Activated T-cell treated with anti-CD3 and anti-CD28 coated beads for 4 hours (primary cell): ENCODE measurements around the gene IFNG-AS1.

Source experiments
- DNase-seq: peaks from one replicate; pipeline ENCODE4 v3.0.0-alpha.2; 2020

Gene IFNG-AS1

DNA sequence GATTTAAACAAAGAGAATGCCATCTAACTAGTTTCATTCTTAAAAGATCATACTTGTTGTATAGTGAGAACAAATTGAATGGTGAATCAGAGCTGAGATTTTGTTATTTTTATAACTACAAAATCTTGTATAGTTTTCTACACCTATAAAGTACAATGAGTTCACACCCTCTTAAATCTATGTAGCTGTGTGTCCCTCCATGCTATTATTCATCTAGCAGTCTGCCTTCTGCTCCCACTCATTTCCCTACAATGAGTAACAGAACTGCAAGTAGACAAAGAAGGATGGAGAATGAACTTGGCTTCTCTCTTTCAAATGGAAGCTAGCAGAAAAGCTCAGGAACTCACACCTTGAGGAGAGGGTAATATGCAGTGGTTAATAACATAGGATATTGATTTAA lies 7.1 kb downstream of the IFNG-AS1 start:
- no peak for DNase-seq

DNA sequence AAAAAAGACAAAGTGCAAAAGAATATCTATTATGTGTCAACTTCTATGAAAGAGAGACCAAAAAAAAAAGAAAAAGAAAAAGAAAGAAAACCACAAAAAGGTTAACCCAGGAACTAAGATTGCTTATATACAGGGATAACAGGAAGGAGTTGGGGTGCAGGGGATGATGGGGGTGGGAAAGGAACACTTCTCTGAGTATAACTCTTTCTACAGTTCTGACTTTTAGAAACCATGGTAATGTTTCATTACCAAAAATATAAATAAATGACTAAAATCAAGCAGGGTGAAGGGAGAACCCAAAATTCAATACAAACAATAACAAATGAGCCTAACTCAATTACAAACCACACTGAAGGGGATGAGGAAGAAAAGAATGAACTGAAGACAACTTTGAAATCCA lies 9.1 kb downstream of the IFNG-AS1 start:
- no peak for DNase-seq

DNA sequence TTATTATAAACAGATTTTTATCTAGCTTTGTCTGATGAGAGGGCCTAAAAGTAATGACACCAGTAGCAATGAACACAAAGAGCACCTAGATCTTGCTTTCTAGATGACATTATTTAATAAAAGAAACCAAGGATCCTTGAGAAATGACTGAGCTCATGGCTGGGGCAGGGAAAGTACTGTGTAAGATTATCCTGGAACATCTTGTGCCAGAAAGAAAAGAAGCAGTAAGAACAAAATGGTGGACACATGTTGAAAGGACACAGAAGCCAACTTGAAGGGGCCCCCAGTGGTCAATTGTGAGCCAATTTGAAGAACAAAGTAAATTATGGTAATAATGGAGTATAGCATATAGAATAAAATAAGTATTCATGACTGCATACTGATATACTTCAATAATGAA lies 10.0 kb downstream of the IFNG-AS1 start:
- no peak for DNase-seq

DNA sequence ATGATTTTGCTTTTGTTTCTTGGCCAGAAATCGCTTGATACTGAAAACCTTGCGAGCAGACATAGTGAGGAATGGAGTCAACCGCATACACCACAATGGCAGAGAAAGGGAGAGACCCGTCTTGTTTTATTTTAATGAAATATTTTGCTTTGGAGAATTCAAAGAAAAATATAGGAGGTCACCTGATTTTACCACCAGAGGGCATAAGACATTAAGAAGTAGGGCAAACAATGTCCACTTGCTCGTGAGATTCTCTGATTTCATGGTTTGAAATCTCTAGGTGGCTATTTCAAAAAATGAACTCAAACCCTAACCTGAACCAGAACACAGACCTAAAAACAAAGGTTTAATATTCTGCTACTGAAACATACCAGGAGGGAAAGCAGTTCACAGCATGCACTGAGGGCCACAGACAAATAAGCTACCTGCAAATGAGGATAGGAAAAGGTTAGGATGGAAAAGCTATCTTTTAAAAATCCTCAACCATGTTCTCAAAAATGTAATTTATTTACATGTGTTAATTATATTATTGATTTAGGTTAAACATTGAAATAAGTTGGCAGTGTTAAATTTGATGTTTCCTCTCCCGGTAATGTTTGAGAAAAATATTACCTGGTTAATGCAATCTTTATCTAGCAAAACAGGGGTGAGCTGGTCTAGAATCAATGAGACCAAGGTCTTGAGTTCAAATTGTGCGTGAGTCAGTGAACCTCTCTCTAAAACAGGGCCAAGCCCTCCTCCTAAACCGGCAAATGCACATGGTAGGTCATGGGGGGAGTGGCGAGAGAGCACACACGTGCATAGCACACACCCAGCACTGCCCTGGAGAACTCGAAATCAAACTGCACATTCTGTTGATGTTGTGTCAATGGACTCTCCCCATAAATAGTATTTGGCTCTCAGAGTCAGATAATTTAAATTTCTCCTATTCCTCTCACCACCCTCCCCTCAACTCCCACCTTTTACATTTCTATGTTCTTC lies 12.5 kb downstream of the IFNG-AS1 start:
- DNase-seq: no peak

DNA sequence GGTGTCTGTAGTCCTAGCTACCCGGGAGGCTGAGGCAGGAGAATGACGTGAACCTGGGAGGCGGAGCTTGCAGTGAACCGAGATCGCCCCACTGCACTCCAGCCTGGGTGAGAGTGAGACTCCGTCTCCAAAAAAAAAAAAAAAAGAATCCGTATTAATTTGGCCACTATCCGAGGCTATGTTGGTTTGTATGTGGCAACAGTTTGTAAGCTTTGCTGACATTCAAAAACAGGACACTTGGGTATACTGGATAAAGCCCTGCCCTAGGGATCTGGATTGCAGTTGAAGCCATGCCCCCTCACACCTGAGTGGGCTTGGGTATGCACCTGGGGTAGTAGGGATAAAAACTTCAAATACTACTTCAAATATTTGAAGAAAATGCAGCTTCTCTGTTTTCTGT lies 14.5 kb downstream of the IFNG-AS1 start:
- DNase-seq: no peak

DNA sequence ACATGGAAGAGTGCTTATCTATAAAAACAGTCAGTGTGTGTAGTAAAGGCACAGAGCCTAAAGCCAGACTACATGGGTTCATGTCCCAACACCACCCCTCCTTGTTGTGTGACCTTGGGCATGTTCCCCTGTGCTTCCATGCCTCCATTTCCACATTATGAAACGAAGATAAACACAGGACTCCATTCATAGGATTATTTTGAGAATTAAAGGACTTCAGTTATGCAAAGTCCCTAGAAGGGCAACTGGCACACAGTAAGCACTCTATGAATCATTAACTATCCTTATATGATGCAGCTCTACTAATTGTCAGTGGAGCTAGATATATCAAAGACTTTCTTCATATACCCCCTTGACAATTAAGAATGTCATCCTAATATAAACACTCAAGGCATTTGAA lies 17.8 kb downstream of the IFNG-AS1 start:
- DNase-seq: no peak

DNA sequence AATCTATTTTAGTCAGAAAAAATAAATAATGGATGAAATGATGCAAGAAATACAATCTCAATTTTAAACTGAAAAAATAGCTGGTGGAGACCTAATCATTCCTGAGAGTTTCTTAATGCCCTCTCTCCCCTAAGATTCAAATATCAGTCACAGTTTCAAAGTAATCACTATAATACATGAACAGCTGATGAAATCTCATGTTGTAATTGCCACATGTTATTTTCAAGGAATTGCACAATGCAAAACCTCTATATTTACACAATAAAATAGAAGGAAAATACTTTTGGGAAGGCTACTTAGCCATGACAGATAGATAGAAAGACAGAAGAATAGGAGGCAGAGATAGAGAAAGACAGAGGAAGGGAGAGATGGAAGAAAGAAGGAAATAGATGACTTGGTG lies 18.2 kb downstream of the IFNG-AS1 start:
- DNase-seq: no peak

DNA sequence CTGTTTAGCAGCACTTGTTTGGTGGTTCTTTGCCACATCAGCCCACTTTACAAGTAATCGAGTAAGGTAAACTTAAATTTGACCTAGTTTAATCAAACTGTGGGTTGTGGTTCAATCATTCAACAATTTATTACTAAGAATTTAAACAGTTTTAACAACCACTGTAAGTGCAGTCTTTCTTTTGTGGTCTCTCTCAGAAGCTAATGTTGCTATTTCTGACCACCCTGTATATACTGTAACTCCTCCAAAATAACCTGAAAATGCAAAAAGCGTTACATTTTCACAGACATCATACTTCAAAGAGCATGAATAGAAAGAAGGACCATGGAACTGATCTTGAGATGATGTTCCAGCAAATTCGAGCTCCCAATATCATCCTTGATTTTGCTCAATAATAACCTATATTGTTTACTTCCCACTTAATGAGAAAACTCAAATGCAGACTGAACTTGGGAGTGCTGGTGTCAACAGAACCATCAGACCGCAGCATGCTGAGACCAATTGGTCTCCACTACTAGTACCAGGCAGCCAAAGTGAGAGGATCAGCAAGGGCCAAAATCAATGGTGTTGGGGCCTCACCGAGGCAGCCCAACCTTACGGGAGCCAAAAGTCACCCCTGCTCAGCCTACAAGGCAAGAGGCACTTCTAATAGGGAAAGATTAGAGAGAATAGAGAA lies 22.1 kb downstream of the IFNG-AS1 start:
- no peak for DNase-seq

DNA sequence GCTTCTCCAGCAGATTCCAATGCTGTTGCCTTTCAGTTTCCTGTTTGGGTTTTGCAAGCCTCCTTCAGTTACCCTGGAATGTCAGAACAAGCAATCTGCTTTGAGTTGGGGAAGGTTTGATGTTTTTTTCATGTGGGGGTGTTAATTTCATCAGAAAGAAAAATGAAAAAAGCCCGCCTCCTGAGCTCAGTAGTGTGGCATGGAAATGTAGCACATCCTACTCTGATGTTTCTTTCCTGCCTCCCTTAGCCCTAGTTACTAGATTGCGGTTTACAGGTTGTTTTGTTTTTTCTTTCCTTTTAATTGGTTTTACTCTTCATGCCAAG lies 22.6 kb downstream of the IFNG-AS1 start:
- DNase-seq: no peak

DNA sequence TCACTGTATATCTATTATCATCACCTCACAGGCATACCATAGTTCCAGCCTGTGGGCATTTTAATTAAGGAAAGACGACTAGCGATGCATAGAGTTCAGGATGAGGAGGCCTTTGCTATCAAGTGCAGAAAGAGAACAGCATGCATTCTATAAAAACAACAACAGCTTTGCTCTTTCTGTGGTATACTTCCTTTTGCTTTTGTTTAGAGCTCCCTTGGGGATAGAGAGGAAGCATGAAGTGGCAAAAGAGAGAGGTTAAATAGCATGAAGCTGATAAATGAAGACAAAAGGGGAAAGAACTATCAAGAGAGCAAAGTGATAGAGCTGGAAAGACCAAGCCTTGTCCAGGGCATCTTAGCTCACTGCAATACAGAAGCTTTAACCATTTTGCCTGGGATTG lies 23.5 kb downstream of the IFNG-AS1 start:
- DNase-seq: no peak

DNA sequence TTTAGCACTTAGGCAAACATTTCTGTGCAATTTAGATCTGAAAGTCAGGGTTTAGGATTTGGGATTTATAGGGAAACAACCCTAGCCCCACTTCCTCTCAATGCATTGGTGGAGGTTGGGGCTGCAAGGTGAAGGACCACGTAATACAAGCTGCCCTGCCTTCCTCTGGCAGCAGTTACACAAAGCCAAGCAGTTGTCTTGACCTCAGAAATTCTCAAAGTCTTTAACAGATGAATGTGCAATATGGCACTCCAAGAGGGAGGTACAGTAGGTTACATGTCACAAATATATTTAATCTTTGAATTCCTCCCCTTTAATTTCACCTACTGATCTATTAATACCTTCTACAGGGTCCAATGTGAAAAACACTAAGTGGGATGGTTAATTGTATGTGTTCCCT lies 23.9 kb downstream of the IFNG-AS1 start:
- DNase-seq: no peak

DNA sequence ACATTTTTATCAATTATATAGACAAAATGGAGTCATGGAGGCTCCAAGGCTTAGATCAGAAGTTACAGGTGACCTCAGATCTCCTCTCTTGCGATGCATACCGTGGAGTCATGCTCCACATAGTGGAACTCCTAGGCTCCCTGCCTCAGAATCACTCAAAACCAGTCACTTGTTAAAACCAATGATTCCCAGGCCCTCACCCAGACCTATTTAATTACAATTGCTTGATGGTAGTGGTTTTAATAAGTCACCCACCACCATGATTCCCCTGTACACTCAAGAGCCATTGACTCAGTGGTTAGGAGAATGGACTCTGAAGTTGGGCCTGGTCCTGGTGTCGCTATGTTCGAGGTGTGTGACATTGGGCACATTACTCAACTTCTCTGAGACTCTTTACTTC lies 26.9 kb downstream of the IFNG-AS1 start:
- DNase-seq: no peak

DNA sequence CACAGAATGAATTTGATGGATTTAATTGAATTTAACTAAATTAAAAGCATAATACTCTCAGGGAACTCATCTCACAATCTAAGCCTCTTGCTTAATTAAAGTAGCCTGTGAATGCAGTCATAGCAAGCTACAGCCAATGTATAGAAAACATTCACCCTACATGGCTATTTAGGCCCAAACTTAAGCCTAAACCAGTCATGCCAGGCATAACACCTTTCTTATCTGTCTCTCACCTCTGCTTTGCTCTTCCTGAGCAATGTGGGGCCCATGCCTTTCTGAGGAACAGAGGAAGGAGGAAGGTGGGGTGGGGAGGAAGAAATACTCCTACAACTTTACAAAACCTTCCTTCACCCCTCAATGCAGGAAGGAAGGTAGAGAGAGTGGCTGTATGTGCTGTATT lies 29.1 kb downstream of the IFNG-AS1 start:
- no peak for DNase-seq

DNA sequence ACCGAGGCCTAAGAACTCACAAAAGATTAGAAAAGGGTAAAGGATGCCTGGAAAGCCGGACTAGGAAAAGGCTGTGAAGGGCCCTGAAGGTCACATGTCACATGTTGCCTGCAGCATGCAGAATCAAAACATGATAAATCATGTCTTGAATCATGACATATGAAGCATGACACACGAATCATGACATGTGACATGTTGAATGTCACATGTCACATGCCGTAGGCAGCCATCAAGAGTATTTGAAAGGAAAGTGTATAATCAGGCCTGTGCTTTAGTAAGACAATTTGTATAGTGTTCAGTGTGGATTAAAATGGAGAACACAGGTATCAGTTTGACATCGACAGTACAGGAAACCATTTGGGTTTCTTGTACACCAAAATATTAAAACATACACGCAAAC lies 30.8 kb downstream of the IFNG-AS1 start:
- DNase-seq: no peak

DNA sequence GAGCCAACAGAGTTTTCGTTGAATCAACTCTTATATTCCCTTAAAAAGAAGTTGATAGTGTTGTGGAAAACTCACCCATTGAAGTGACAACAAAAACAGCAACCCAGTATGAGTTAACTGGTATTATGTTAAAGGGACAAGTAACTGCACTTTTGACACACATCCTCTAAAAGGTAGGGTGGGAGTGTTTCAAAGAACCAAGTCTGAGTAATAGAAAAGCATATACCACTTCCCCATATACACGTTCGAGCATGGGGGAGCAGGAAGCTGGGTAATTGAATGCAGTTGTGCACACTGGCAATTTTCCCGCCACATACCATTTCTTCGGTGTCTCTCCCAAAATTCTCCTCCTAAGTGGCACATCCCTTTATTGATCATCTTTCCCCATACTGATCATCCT lies 31.5 kb downstream of the IFNG-AS1 start:
- DNase-seq: no peak

DNA sequence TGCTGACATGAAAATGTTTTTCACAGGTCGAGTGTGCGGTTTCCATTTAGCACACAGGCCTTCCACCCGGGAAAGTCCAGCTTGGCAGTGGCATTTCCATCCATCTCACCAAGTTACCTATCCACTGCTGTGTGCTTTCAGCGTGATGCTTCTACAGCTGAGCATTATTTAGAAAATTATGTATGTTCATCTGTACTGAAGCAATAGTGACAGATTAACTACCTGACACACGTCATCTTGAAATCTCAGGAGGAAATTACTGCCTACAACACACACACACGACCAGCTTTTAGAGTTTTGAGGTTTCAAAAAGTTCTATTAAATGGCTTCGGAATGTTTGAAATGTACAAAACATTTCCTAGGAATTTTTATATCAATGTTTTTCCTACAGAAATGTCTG lies 39.4 kb downstream of the IFNG-AS1 start:
- no peak for DNase-seq

DNA sequence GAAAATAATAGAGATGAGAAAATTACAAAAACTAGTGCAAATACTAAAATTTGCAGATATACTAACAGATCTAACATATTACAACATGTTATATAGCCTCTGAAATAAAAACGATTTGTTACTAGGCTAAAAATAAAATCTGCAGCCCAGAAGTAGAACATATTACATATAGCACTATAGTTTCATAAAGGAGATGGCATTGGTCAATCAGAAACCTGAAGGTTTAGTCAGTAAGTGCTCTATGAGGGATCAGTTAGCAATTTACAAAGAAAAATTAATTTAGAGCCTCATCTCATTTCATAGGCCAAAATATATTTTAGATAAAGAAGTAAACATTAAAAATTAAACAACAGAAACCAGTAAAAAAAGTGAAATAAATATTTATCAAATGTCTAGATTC lies 41.0 kb downstream of the IFNG-AS1 start:
- no peak for DNase-seq

DNA sequence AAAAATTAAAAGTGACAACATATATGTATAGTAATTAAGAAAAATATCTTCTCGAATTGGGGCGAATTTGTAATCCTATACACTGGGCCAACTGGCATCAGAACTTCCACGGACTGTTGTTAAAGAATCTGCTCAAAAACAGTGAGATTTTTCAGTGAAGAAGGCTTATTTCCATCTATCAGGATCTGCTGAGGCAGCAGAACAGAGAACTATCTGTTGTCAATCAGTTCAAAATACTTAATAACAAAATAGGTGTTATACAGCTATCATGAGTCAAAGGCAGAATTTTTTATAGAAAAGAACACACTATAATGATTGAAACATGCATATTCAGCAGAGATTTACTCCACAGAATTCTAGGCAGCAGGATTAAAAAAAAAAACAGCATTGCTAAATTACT lies 41.9 kb downstream of the IFNG-AS1 start:
- no peak for DNase-seq

DNA sequence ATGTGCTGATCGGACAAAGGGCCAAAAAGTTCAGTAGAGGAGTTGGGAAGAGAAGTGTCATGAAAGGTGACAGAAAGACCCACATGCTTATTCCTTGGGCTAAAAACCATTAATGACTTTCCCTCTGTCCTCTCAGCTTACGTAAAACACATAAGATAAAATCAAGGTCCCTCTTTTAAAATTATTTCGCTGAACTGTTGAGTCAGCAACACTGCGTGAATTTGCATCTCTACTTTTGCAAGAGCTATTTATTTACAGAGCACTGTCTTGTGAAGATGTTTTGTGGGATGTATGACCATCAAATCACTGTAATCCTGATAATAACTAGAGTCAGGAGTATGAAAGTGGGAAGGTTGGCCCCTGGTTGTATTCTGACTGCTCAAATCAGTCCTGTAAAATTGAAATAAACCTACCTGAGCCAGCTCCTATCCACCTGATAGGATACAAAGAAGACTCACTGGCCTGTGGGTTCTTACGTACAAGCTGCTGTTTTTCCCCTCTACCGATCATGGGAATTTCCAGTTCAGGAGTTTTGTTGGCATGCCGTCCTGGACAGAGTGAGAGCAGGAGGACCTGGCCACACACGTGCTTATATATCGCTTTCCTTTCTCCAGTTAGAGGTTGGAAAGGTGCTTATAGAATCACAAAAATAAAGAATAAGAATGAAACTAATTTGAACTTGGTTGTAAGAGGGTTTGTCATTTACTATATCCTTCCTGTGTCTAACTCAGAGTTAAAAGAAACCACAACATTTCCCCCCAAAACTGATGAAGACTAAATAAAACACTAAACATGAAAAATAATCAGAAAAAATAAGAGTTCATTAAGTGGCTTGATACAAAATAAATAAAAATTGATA lies 42.9 kb downstream of the IFNG-AS1 start:
- DNase-seq: no peak

DNA sequence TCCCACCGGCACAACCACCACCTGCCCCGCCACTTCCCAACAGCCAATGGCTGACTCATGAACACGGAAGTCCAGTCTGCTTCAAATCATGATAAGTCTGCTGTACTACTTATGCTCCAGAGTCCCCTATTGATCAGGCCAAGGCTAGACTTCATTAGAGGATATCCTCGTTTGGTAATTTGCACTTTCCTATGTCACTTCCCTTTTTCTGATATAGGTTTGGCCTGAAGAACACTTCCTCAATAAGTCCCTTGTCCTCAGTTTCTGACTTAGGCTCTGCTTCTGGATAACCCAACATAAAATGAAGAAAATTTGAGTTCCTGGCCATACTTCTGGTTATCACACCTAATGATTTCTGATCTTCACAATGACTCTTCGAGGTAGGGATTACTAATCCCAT lies 45.3 kb downstream of the IFNG-AS1 start:
- no peak for DNase-seq

DNA sequence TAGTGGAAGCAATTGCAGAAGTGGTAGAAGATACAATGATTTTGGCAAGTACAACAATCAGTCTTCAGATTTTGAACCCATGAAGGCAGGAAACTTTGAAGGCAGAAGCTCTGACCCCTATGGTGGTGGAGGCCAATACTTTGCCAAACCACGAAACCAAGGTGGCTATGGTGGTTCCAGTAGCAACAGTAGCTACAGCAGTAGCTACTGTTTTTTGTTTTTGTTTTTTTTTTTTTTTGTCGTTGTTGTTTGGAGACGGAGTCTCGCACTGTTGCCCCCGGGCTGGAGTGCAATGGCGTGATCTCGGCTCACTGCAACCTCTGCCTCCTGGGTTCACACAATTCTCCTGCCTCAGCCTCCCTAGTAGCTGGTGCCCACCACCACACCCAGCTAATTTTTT lies 47.4 kb downstream of the IFNG-AS1 start:
- no peak for DNase-seq

DNA sequence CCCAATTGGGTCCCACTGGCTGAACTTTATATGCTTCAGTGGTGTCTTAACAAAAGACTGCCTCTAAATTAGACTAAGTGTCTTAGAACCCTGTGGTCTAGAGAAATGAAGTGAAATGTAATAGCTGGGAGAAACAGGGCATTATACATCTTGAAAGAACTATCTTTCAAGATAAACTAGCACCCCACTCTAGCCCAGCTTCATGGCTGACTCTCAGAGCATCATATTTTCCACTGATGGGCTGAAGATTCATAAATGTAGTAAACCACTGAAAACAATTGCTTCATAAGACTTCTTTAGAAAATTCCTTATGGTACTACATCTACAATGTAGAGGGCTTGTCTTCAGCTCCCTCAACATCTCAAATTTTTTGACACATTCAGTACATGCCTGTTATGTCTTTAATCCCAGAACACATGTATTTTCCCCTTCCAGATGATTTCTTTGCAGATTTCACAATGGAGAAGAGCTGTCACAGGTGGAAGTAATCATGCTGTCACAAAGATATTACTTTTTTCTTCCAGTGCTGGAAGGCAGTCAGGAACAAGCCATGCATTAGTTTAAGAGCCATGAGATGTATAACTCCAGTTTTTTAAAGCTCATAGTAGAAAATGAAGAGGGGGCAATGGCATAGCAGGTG lies 48.5 kb downstream of the IFNG-AS1 start:
- no peak for DNase-seq

DNA sequence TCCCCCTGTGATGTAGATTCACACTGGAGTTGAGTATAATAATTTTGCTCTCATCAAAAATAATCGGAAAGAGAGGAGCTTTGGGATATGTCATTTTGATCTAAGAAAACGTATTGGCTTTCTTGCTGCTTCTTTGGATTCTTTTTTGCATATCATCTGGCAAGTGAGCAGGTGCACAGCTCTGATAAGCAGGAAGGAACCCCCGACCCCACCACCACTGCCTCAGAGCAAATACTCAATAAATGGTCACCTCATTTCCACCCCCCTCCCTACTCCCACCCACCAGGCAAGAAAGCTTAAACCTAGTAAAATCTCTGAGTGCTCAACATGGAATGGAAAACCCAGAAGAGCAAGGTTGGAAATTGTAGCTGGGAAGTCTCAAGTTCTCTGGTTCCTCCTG lies 49.4 kb downstream of the IFNG-AS1 start:
- no peak for DNase-seq
